Measurements from ENCODE around the gene DOCK1.

Gene DOCK1

GRCh38 chr10:127442220-127442525, 536.9 kb downstream of the DOCK1 start:
- Histone ChIP-seq H3K9me2 (replicated peaks; ENCODE audit: low read depth, low read length) (no peaks in the 10 kb centered on the region), H4K20me1 (ENCODE audit: insufficient read depth, low read length, poor library complexity, severe bottlenecking) (no peaks in the 10 kb centered on the region), H3K9me3 (ENCODE audit: insufficient read depth, low read depth, low read length) (peaks cover 4% of the 10 kb centered on the region; the same call in 1 of the 2 replicates), H3K36me3 (ENCODE audit: insufficient read depth, low read length) (no peaks in the 10 kb centered on the region), H3K4me1 (ENCODE audit: insufficient read depth, low read length, poor library complexity, severe bottlenecking) (no peaks in the 10 kb centered on the region), H3K27me3 (ENCODE audit: insufficient read depth, low read length, poor library complexity, severe bottlenecking) (no peaks in the 10 kb centered on the region), H3K9ac (ENCODE audit: low read depth, low read length, poor library complexity, severe bottlenecking) (no peak overlapping the region), H2AFZ (ENCODE audit: low read length) (no peak overlapping the region), H3K79me2 (ENCODE audit: insufficient read depth, low read length) (no peaks in the 10 kb centered on the region), H3F3A (ENCODE audit: low read depth) (no peaks in the 10 kb centered on the region), H3K4me3 (ENCODE audit: low read length, poor library complexity, severe bottlenecking) (no peak overlapping the region), H3K4me2 (ENCODE audit: low read depth, low read length, poor library complexity, severe bottlenecking) (no peak overlapping the region)
- TF ChIP-seq CTCF (conservative IDR thresholded peaks at IDR 0.05; ENCODE audit: low read length) (no peak), EZH2phosphoT487 (IDR thresholded peaks at IDR 0.05; ENCODE audit: borderline replicate concordance) (no peak)

- TF ChIP-seq CTCF (conservative IDR thresholded peaks at IDR 0.05; ENCODE audit: low read length) (no peak), EZH2phosphoT487 (IDR thresholded peaks at IDR 0.05; ENCODE audit: borderline replicate concordance) (no peak)
- no peaks in the 10 kb centered on the region for H3K79me2 ChIP-seq (ENCODE audit: insufficient read depth, low read length)
- no peaks in the 10 kb centered on the region for H3K27me3 ChIP-seq (ENCODE audit: insufficient read depth, low read length, poor library complexity, severe bottlenecking)
- H4K20me1 ChIP-seq (ENCODE audit: insufficient read depth, low read length, poor library complexity, severe bottlenecking): no peaks in the 10 kb centered on the region
- H3K9me2 ChIP-seq (replicated peaks; ENCODE audit: low read depth, low read length): no peaks in the 10 kb centered on the region
- H2AFZ ChIP-seq (ENCODE audit: low read length): no peak overlapping the region
- no peak overlapping the region for H3K4me3 ChIP-seq (ENCODE audit: low read length, poor library complexity, severe bottlenecking)
- no peak overlapping the region for H3K4me2 ChIP-seq (ENCODE audit: low read depth, low read length, poor library complexity, severe bottlenecking)
- no peaks in the 10 kb centered on the region for H3K4me1 ChIP-seq (ENCODE audit: insufficient read depth, low read length, poor library complexity, severe bottlenecking)
- peaks cover 4% of the 10 kb centered on the region; the same call in 1 of the 2 replicates for H3K9me3 ChIP-seq (ENCODE audit: insufficient read depth, low read depth, low read length)
- no peaks in the 10 kb centered on the region for H3K36me3 ChIP-seq (ENCODE audit: insufficient read depth, low read length)
- no peak overlapping the region for H3K9ac ChIP-seq (ENCODE audit: low read depth, low read length, poor library complexity, severe bottlenecking)
- H3F3A ChIP-seq (ENCODE audit: low read depth): no peaks in the 10 kb centered on the region
Measured at GRCh38 chr10:127444155-127444554, 538.9 kb downstream of the DOCK1 start.

GRCh38 chr10:127447197-127447596, 542.0 kb downstream of the DOCK1 start:
- no peak overlapping the region for H3K9ac ChIP-seq (ENCODE audit: low read depth, low read length, poor library complexity, severe bottlenecking)
- H3K4me3 ChIP-seq (ENCODE audit: low read length, poor library complexity, severe bottlenecking): no peak overlapping the region
- H3K9me2 ChIP-seq (replicated peaks; ENCODE audit: low read depth, low read length): no peaks in the 10 kb centered on the region

More at GRCh38 chr10:127447197-127447596, 542.0 kb downstream of the DOCK1 start:
- TF ChIP-seq EZH2phosphoT487 (IDR thresholded peaks at IDR 0.05; ENCODE audit: borderline replicate concordance) (no peak), CTCF (conservative IDR thresholded peaks at IDR 0.05; ENCODE audit: low read length) (no peak)
- no peak overlapping the region for H3K4me2 ChIP-seq (ENCODE audit: low read depth, low read length, poor library complexity, severe bottlenecking)
- H3K4me1 ChIP-seq (ENCODE audit: insufficient read depth, low read length, poor library complexity, severe bottlenecking): no peaks in the 10 kb centered on the region
- no peaks in the 10 kb centered on the region for H4K20me1 ChIP-seq (ENCODE audit: insufficient read depth, low read length, poor library complexity, severe bottlenecking)
- H3F3A ChIP-seq (ENCODE audit: low read depth): no peaks in the 10 kb centered on the region
- H2AFZ ChIP-seq (ENCODE audit: low read length): no peak overlapping the region
- no peaks in the 10 kb centered on the region for H3K27me3 ChIP-seq (ENCODE audit: insufficient read depth, low read length, poor library complexity, severe bottlenecking)
- no peaks in the 10 kb centered on the region for H3K36me3 ChIP-seq (ENCODE audit: insufficient read depth, low read length)
- no peaks in the 10 kb centered on the region; the same call in 1 of the 2 replicates for H3K9me3 ChIP-seq (ENCODE audit: insufficient read depth, low read depth, low read length)
- H3K79me2 ChIP-seq (ENCODE audit: insufficient read depth, low read length): no peaks in the 10 kb centered on the region
